Mucosa of stomach (tissue), 1 donor: Measurements from ENCODE around the gene BICDL1.
"Not testable (repeated sequence)": the region's sequence is repeated elsewhere in the genome, so short reads cannot be mapped to it uniquely, and the experiment has no call there.

Experiments
- H3K27me3 ChIP-seq: one replicate; pipeline ENCODE4 v1.7.0; 2013; ENCODE audit warnings: mild to moderate bottlenecking, low read length; ENCODE audit not compliant: control insufficient read depth, insufficient read depth
- H3K36me3 ChIP-seq: one replicate; pipeline ENCODE4 v1.7.0; 2013; ENCODE audit warnings: low read length; ENCODE audit not compliant: control insufficient read depth, insufficient read depth
- H3K4me1 ChIP-seq: one replicate; pipeline ENCODE4 v1.7.0; 2013; ENCODE audit warnings: mild to moderate bottlenecking, low read length; ENCODE audit not compliant: control insufficient read depth, insufficient read depth
- H3K4me3 ChIP-seq: one replicate; pipeline ENCODE4 v1.7.0; 2013; ENCODE audit warnings: low read length
- H3K9ac ChIP-seq: one replicate; pipeline ENCODE4 v1.7.0; 2013; ENCODE audit warnings: mild to moderate bottlenecking, low read length, moderate library complexity
- H3K9me3 ChIP-seq: one replicate; pipeline ENCODE4 v1.7.0; 2013; ENCODE audit warnings: mild to moderate bottlenecking, low read length, moderate library complexity; ENCODE audit not compliant: control insufficient read depth
- donor health status: Pancreatic carcinoma.

The BICDL1 gene

DNA sequence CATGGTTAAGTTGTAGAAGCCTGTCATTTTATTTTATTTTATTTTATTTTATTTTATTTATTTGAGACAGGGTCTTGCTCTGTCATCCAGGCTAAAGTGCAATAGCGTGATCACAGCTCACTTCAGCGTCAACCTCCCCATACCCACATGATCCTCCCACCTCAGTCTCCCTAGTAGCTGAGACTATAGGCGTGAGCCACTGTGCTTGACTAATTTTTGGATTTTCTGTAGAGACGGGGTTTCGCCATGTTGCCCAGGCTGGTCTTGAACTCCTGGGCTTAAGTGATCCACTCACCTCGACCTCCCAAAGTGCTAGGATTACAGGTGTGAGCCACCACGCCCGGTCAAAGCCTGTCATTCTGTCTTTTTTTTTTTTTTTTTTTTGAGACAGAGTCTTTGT, 8.3 kb upstream of the BICDL1 start:
- H3K4me1 ChIP-seq, H3K36me3 ChIP-seq, H3K9me3 ChIP-seq, H3K9ac ChIP-seq, H3K27me3 ChIP-seq, H3K4me3 ChIP-seq: not testable (repeated sequence)

DNA sequence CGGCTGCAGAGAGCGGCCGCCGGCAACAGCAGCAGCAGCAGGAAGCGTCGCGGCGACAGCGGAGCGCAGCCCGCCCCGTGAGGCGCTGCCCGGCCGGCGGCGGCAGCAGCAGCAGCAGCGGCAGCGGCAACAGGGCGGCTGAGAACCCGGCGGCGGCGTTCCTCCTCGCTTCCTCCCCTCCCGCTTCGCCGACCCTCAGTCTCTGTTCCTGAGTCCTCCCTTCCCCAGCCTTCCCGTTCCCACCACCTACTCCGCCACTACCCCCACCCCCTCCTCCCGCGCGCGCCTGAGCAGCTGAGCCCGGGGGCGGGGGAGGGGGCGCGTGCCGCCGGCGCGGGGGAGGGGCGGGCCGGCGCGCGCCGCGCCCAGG, 310 bp downstream of the BICDL1 start:
- Histone ChIP-seq H3K9ac (no peak overlapping the region), H3K36me3 (no peaks in the 10 kb centered on the region), H3K4me3 (no peak overlapping the region), H3K4me1 (peaks cover 7% of the 10 kb centered on the region), H3K27me3 (no peaks in the 10 kb centered on the region), H3K9me3 (no peaks in the 10 kb centered on the region)

DNA sequence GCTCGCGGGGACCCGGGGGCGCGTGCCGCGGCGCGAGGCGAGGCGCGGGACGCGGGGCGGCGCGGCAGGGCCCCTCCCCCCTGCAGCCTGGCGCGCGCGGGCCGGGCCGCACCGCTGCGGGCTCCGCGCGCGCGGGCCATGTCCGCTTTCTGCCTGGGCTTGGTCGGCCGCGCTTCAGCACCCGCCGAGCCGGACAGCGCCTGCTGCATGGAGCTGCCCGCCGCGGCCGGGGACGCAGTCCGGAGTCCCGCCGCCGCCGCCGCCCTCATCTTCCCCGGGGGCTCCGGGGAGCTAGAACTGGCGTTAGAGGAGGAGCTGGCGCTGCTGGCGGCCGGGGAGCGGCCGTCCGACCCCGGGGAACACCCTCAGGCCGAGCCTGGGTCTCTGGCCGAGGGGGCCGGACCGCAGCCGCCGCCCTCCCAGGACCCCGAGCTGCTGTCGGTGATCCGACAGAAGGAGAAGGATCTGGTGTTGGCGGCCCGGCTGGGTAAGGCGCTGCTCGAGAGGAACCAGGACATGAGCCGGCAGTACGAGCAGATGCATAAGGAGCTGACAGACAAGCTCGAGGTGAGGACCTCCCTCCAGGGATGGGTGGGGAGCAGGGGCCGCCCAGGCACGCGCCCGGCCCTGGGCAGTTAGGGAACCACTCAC, 820 bp downstream of the BICDL1 start:
- H3K4me3 ChIP-seq = peak overlapping the region; percentile 52

DNA sequence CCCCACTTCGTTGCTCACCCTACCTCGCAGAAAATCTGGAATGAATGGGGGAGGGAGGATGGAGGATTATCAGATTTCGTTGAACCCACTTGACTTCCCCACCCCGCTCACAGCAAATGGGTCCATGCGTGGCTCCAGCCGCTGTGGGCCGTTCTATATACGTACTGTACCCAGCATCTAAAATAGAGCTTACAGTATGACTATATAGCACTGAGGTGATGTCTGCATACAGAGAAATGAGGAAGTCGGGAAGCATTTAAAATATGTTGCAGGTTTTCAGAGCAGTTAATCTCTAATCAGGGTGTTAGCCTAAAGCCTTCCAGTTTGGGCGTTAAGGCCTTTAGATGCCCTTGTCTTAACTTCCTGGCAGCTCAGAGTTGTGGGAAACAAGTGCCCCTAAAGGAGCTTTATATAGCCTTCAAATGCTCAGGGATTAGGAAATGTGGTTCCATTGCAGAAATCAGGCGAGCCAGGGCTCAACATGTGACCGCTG, 1.4 kb downstream of the BICDL1 start:
- Histone ChIP-seq H3K9me3 (no peaks in the 10 kb centered on the region), H3K36me3 (no peaks in the 10 kb centered on the region), H3K9ac (peak overlapping the region; percentile 50), H3K4me3 (peak overlapping the region; percentile 52), H3K4me1 (peaks cover 7% of the 10 kb centered on the region), H3K27me3 (no peaks in the 10 kb centered on the region)

More for the DNA sequence above, 820 bp downstream of the BICDL1 start:
- Histone ChIP-seq H3K4me1 (peaks cover 7% of the 10 kb centered on the region), H3K9me3 (no peaks in the 10 kb centered on the region), H3K9ac (peak overlapping the region; percentile 50), H3K36me3 (no peaks in the 10 kb centered on the region), H3K27me3 (no peaks in the 10 kb centered on the region)

DNA sequence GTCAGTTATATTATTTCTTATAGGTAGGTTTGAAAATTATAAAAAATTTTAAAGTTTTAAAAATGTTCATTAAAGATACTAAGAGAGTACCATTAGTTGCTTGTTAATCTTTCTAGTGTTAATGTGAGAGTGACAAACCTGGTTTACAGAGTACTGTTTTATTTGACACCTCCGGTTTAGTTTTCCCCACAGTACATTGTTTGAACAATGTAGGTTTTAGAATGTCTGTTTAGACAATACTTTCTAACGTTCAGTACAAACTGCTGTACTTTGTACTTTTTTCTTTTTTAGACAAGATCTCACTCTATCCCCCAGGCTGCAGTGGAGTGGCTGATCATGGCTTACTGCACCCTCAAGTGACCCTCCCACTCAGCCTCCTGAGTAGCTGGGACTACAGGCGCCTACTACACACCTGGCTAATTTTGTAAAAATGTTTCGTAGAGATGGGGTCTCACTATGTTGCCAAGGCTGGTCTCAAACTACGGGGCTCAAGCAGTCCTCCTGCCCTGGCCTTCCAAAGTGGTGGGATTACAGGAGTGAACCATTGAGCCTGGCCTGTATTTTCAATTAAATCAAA, 3.2 kb downstream of the BICDL1 start:
- Histone ChIP-seq H3K36me3 (no peaks in the 10 kb centered on the region), H3K4me1 (peaks cover 7% of the 10 kb centered on the region), H3K4me3 (no peak overlapping the region), H3K9me3 (no peaks in the 10 kb centered on the region), H3K27me3 (no peaks in the 10 kb centered on the region), H3K9ac (no peak overlapping the region)

DNA sequence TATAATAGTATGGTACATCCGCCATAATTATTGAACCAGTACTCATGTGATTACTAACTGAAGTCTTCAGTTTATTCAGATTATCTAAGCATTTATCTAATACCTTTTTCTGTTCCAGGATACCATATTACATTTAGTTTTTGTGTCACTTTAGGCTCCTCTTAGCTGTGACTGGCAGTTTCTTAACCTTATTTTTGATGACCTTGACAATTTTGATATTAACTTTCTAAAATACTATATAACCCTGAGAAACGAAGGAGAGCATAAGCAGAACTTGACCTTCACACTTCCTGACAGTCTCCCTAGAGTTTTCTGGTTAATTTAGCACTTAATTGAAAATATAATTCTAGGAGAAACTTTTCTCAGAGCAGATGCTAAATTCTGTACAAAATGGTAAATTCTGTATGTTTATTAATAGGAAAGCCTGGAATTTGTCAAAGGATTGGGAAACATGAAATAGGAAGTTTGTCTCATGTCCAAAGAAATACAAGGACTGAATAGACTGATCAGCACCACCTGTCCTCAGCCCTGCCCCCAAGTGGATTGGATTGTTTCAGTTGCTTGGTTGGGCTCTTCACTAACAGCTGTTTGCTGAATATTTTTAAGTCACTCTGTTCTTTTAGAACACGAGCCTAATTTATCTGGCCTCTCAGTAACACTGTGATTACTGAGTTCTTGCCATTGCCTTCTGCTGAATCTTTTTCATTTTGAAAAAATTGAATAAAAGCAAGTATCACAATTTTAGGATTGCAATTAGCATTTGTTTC, 6.0 kb downstream of the BICDL1 start:
- Histone ChIP-seq H3K4me3 (no peak overlapping the region), H3K9me3 (no peaks in the 10 kb centered on the region), H3K9ac (no peak overlapping the region), H3K27me3 (no peaks in the 10 kb centered on the region), H3K36me3 (no peaks in the 10 kb centered on the region), H3K4me1 (no peaks in the 10 kb centered on the region)

DNA sequence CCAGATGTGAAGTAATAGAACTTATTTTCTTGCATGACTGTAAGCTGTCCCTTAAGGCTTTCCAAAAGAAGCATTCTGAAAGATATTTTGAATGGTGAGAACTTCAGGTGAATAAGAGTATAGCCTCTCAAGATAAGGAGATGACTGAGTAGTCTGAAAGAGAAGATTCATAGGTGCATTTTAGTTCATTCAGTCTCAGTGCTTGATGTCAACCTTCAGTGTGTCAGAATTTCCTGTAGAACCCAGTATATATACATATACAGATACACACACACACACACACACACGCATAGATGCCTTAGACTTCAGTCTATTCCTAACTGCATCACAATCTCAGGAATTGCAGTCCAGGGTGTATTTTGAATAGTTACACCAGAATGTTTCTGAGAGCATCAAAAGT, 7.4 kb downstream of the BICDL1 start:
- Histone ChIP-seq H3K9ac (no peak overlapping the region), H3K4me3 (no peak overlapping the region), H3K4me1 (no peaks in the 10 kb centered on the region), H3K36me3 (no peaks in the 10 kb centered on the region), H3K9me3 (no peaks in the 10 kb centered on the region), H3K27me3 (no peaks in the 10 kb centered on the region)

DNA sequence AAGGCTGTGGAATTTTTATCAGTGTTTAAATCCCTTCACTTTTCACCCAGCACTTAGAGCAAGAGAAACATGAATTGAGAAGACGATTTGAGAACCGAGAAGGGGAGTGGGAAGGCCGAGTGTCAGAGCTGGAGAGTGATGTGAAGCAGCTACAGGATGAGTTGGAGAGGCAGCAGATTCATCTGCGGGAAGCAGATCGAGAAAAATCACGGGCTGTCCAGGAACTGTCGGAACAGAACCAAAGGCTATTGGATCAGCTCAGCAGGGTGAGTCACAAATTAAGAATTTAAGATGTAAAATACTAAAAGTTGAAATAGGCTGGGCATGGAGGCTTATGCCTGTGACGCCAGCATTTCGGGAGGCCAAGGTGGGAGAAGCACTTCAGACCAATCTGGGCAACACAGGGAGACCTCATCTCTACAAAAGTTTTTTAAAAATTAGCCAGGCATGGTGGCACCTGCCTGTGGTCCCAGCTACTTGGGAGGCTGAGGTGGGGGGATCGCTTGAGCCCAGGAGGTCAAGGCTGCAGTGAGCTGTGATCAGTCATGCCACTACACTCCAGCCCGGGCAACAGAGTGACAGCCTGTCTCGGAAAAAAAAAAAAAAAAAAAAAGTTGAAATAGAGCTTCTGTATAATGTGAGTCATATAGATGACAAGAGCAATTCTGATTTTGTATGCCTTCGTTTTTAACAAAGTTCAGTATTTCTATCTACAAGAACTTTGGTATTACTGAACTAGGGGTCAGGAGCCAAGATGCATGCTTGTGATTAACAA, 9.6 kb downstream of the BICDL1 start:
- Histone ChIP-seq H3K4me3 (no peak overlapping the region), H3K4me1 (no peaks in the 10 kb centered on the region), H3K9ac (no peak overlapping the region), H3K36me3 (no peaks in the 10 kb centered on the region), H3K9me3 (no peaks in the 10 kb centered on the region), H3K27me3 (no peaks in the 10 kb centered on the region)

DNA sequence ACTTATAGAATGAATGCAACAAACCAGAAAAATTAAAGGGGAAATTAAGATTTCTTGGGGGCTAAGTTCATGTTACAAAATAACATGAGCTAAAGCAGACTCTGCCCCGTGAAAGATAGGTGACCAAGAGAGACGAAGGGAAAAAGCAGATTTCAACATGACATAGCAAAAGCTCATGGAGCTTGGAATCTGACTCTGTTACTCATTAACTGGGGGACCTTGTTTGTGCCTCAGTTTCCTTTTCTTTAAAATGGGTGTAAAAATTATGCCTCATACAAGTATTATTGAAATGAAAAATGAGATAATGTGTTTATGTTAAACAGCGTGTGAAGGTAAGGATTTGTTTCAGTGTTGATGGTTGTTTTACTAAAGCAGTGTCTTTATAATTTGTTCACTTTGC, 11.5 kb downstream of the BICDL1 start:
- no peak overlapping the region for H3K9ac ChIP-seq
- H3K9me3 ChIP-seq = no peaks in the 10 kb centered on the region
- no peaks in the 10 kb centered on the region for H3K36me3 ChIP-seq
- H3K27me3 ChIP-seq = no peaks in the 10 kb centered on the region
- no peaks in the 10 kb centered on the region for H3K4me1 ChIP-seq
- no peak overlapping the region for H3K4me3 ChIP-seq

DNA sequence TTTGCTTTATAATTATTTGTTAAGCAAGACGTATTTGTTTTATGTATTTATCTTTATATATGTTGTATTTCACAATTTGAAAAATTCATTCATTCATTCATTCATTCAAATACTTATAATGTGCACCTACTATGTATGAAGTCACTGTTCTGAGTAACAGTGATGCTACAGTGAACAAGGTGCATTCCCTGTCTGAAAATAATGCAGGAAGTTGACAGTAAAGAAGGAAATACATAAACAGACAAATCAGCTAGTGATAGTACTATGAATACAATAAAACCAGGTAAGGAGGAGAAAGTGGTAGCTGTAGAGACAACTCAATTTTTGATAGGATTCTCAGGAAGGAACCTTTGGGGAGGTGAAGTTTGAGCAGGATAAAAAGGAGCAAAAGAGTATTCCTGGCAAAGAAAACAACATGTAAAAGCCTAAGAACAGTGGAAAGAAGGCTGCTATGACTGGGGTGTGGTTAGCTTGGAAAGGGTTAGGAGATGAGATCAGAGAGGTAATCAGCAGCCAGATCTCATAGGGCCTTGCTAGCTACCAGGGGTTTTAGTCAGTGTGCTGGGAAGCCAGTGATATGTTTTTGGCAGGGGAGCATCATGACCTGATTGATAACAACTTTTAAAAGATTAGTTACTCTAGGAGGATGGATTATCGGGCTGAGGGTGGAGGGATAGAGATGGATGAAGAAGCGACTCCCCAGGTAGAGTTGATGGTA, 17.4 kb downstream of the BICDL1 start:
- Histone ChIP-seq H3K36me3 (no peaks in the 10 kb centered on the region), H3K9me3 (no peaks in the 10 kb centered on the region), H3K27me3 (no peaks in the 10 kb centered on the region), H3K9ac (no peak overlapping the region), H3K4me1 (no peaks in the 10 kb centered on the region), H3K4me3 (no peak overlapping the region)

DNA sequence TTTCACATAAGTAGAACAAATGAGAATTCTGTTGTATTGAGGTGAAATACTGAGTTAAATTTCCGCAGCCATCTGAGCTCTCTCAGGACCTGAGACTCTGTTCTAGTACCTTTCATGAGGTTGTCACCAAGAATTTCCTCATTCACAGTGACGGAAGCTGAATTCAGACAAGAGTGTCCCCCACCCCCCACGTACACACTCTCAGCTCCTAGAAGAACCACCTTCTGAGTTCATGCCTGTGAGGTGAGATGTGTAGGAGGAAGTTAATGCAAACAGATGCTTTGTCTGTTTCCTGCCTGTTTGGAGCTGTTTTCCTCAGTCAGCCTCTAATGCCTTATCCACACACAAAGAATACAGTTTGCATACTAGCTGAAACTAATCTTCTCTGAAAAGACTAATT, 18.2 kb downstream of the BICDL1 start:
- no peaks in the 10 kb centered on the region for H3K9me3 ChIP-seq

More for the DNA sequence above, 18.2 kb downstream of the BICDL1 start:
- Histone ChIP-seq H3K4me3 (no peak overlapping the region), H3K36me3 (no peaks in the 10 kb centered on the region), H3K27me3 (no peaks in the 10 kb centered on the region), H3K9ac (no peak overlapping the region), H3K4me1 (no peaks in the 10 kb centered on the region)
